C4-2B (cell line): ENCODE measurements around the gene MFGE8.

Source experiments
- CTCF ChIP-seq: fragments of 450-650 bp; conservative IDR thresholded peaks from 2 replicates; pipeline ENCODE4 v1.5.1; 2017; ENCODE audit warnings: mild to moderate bottlenecking
- ZFX ChIP-seq: fragments of 450-650 bp; IDR thresholded peaks from 2 replicates; pipeline ENCODE4 v1.6.1; 2017

- TF ChIP-seq CTCF (no peak), ZFX (no peak)
These were observed 40.5 kb downstream of the MFGE8 start for GRCh38 chr15:88872706-88873105.
